Activated T-cell treated with anti-CD3 and anti-CD28 coated beads for 4 hours (primary cell): Measurements from ENCODE around the gene BTF3.
"Not testable (repeated sequence)": the region's sequence is repeated elsewhere in the genome, so short reads cannot be mapped to it uniquely, and the experiment has no call there.

ENCODE experiments used
- DNase-seq: peaks from one replicate; pipeline ENCODE4 v3.0.0-alpha.2; 2020

The BTF3 gene

DNA sequence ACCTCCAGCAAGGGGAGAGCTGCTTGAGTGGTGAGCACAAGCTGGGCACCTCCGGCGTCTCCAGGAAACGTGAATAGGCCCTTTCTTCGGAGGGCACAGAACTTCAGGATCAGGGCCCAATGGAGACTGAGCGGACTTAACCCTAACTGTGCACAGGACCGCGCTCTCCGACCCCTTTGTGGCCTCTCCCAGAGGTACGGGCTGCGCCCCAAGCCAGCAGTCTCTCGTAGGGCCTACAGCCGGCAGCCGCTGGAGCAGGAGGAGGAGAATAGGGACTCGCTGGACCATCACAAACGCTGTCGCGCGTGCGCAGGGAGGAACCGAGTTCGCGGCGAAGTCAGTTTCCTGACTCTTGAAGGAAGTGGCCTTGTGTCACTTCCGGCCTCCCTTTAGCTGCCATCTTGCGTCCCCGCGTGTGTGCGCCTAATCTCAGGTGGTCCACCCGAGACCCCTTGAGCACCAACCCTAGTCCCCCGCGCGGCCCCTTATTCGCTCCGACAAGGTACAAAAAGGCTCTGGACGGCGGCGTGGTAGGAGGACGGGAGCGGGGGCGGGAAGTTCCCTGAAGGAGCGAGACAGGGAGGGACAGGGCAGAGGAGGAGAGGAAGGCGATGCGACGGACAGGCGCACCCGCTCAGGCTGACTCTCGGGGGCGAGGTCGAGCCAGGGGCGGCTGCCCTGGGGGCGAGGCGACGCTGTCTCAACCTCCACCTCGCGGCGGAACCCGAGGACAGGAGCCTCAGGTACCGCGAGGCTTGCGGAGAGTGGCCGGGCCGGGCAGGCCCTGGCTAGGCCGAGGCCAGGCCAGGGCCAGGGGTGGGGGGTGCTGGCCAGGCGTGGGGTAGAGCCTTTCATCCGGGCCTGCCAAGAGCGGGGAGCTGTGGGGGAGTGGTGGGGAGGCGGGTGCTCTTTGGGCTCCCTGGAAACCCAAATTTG, at the start of gene BTF3:
TSS of gene BTF3 (plus strand) at position 386 of the 936 bp plus-strand sequence. CDS start at position 612, 226 bp downstream.
- DNase-seq, result peak; percentile 87

- DNase-seq, result no peak
These were observed 49.6 kb upstream of the BTF3 start, which contains the start of gene FOXD1 for GRCh38 chr5:73448463-73449136. Gene FOXD1 (minus strand): TSS chr5:73448777. CDS start chr5:73448362, 415 bp downstream.

DNA sequence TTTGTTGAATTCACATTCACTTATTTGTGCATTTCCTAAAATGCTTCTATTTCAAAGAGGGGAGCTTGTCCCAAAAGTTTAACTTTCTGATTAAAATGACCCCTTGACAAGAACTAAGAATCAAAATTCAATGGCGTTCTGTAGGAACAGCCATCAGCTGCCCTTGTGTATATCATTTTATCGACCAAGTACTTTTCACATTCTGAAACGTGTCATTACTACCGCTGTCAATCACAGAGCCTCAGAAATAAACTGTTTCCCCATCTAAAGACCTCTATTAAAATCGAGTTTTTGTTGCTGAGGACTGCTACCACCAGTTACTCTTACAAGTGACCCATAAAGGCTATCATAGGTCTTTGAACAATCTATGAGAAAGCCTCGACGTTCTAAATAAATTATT, 48.1 kb upstream of the BTF3 start:
- no peak for DNase-seq

GRCh38 chr5:73450672-73451223, 47.5 kb upstream of the BTF3 start:
- no peak for DNase-seq

GRCh38 chr5:73451224-73452130, 46.8 kb upstream of the BTF3 start:
- DNase-seq, result peak; percentile 44

DNA sequence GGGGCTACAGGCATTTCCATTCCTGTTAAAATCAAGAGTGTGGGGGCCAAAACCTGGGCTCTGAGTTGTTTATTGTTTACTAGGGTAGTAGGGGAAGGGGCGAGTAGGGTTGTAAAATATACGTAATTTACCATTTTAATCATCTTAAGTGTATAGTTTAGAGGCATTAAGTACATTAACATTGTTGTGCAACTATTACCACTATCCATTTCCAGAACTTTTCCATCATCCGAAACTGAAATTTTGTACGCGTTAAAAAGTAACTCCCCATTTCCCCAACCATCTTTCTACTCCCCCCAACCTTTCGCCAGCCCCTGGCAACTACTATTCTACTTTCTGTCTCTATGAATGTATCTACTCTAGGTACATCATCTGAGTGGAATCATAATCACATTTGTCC, 46.0 kb upstream of the BTF3 start:
- no peak for DNase-seq

GRCh38 chr5:73454379-73455036, 43.7 kb upstream of the BTF3 start:
- no peak for DNase-seq

- DNase-seq, result not testable (repeated sequence)
These were observed 41.8 kb upstream of the BTF3 start for GRCh38 chr5:73456462-73456861.

DNA sequence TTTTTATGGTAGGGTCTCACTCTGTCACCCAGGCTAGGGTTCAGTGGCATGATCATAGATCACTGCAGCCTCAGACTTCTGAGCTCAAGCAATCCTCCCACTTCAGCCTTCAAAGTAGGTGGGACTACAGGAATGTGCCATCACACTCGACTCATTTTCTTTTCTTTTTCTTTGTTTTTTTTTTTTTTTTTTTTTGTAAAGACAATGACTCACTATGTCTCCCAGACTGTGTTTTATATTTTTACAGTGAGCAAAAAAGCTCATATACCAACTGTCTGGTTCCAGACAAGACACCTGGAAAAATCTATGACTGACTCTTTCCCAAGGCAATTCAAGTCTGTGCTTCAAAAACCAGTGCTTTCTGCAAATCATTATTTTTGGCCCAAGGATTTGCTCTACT, 38.9 kb upstream of the BTF3 start:
- DNase-seq, result no peak

DNA sequence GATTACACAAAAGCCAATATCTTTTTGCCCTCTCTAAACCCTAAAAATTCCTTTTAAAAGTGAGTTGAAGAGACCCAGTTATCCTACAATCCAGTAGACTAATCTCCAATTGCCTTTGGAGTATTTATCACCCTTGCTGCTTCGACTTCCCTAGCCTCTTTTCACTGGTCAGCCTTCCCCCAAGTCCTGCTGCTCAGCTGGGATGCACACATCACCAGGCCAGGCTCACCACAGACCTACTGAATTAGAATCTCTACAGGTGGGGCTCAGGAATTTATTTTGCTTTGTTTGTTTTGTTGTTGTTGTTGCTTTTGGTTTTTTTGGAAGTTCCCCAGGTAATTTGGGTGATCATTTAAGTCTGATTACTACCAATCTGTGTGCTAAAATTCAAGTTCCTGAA, 38.1 kb upstream of the BTF3 start:
- DNase-seq, result no peak

- DNase-seq, result no peak
These were observed 34.1 kb upstream of the BTF3 start for GRCh38 chr5:73464016-73464745.

- DNase-seq, result not testable (repeated sequence)
These were observed 29.6 kb upstream of the BTF3 start for GRCh38 chr5:73468638-73469037.

DNA sequence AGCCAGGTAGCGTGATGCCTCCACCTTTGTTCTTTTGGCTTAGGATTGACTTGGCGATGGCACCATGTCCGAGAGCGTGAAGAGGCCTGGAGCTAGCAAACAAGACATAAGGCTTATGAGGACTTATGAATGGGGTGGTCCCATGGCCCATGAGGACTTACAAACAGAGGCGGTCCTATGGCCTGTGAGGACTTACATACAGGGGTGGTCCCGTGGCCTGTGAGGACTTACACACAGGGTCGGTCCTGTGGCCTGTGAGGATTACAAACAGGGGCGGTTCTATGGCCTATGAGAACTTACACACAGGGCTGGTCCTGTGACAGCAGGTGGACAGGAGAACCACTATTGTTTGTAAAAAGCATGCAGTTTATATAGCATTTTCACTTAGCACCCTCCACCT, 28.4 kb upstream of the BTF3 start:
- no peak for DNase-seq

- DNase-seq, result no peak
These were observed 26.6 kb upstream of the BTF3 start for GRCh38 chr5:73471654-73472053.

GRCh38 chr5:73472116-73472515, 26.1 kb upstream of the BTF3 start:
- no peak for DNase-seq

GRCh38 chr5:73480500-73480899, 17.7 kb upstream of the BTF3 start:
- no peak for DNase-seq

DNA sequence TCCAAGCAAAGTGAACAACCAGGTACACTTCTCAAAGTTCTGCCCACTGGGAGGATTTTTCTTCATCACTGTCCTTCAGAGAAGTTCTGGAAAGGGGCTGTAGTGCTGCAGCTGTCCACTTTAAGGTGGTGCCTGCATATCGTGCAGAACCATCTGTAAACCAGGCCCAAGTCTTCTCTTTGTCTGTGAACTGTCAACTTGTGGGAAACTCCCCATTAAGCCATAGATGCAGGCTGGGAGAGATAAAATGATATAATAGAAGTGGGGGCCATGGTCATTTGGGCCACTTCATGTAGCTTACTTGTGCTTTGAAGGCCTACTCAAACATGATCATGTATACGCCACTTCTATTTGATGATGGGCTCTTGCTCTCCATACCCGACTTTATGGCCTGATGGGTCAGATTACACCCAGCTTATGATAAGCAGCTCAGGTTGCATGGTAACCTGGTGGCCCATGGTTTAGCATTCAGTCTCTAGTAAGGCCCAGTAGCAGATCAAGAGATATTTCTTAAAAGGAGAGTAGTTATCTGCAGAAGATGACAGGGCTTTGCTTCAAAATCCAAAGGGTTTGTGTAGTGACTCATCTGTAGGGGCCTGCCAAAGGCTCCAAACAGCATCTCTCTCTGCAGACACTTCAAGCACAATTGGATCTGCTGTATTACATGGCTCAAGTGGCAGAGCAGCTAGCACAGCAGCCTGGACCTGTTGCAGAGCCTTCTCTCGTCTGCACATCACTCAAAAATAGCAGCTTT, 15.7 kb upstream of the BTF3 start:
- DNase-seq, result no peak

GRCh38 chr5:73483676-73484075, 14.6 kb upstream of the BTF3 start:
- no peak for DNase-seq

GRCh38 chr5:73484511-73484910, 13.7 kb upstream of the BTF3 start:
- no peak for DNase-seq

DNA sequence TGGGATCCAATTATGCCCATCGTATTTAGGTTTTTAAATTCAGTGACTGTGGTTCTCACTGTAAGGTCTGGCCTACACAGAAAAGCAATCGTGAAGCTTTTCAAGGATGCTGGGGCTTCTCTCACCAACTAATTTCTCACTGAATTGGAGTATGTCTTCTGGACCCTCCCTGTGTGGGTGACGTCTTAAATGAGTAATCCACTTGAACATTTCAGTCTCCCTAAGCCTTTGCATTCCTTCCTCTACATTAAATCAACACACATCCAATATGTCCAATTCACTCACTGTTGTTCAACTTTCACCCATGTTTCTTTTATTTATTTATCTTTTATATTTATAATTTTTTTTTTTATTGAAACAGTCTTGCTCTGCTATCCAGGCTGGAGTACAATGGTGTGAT, 12.5 kb upstream of the BTF3 start:
- no peak for DNase-seq
